SK-N-MC (cell line): ENCODE results near the gene RCL1.
"Not testable (repeated sequence)": the region's sequence is repeated elsewhere in the genome, so short reads cannot be mapped to it uniquely, and the experiment has no call there.

ENCODE experiments used
- DNase-seq: peaks from one replicate; pipeline ENCODE4 v3.0.0-alpha.2; 2011; ENCODE audit warnings: low read depth, low spot score
- H3K27ac ChIP-seq: fragments of 200-600 bp; sonication (generic); 2 replicates; pipeline ENCODE4 v1.5.1; 2016; ENCODE audit warnings: mixed run types
- H3K36me3 ChIP-seq: fragments of 200-600 bp; sonication (generic); 2 replicates; pipeline ENCODE4 v1.6.1; 2017; ENCODE audit warnings: antibody characterized with exemption, low read length, mixed read lengths; ENCODE audit not compliant: insufficient read depth
- H3K4me3 ChIP-seq: fragments of 200-600 bp; sonication (generic); 2 replicates; pipeline ENCODE4 v1.5.1; 2016
- H3K9ac ChIP-seq: fragments of 200-600 bp; sonication (generic); 2 replicates; pipeline ENCODE4 v1.8.0; 2017; ENCODE audit warnings: mixed run types, mixed read lengths; ENCODE audit not compliant: insufficient read length
- H3K9me3 ChIP-seq: fragments of 200-600 bp; sonication (generic); 2 replicates; pipeline ENCODE4 v1.6.1; 2017; ENCODE audit warnings: low read depth, mild to moderate bottlenecking, antibody characterized with exemption, low read length, moderate library complexity, mixed read lengths
- EZH2 ChIP-seq: fragments of 200-600 bp; sonication (generic); IDR thresholded peaks from one replicate; pipeline ENCODE4 v1.6.1; 2017; ENCODE audit warnings: antibody characterized with exemption
- FOXP2 ChIP-seq: optimal IDR thresholded peaks from 2 replicates; pipeline ENCODE3; 2011; ENCODE audit warnings: mild to moderate bottlenecking, moderate library complexity; ENCODE audit not compliant: insufficient read depth; ENCODE audit errors: extremely low read length, control extremely low read depth
- POLR2AphosphoS5 ChIP-seq: IDR thresholded peaks from 2 replicates; pipeline ENCODE4 v1.6.1; 2012; ENCODE audit warnings: mild to moderate bottlenecking, low read depth, low read length, borderline replicate concordance

The RCL1 gene

GRCh38 chr9:4780651-4781050, 12.1 kb upstream of the RCL1 start:
- TF ChIP-seq EZH2 (no peak), POLR2AphosphoS5 (no peak), FOXP2 (no peak)
- H3K27ac ChIP-seq: no peak overlapping the region
- no peaks in the 10 kb centered on the region for H3K36me3 ChIP-seq
- H3K9me3 ChIP-seq: no peaks in the 10 kb centered on the region
- H3K9ac ChIP-seq: no peak overlapping the region
- no peak overlapping the region for H3K4me3 ChIP-seq
- DNase-seq: no peak

DNA sequence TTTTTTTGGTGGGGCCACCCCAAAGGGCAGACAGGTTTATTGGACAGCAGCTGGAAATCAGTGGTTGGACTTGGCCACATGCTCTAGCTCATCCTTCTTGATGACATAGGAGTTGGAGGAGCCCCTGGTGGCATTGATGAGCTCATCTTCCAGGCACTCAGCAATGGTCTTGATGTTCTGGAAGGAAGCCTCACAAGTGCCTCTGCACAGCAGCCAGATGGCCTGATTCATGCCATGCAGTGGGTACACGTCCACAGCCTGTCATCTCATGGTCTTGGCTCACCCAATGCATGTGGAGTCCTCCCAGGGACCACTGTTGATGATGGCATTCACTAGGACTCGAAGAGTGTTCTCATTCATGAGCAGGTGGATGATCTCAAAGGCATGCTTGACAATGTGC, 11.3 kb upstream of the RCL1 start:
- TF ChIP-seq POLR2AphosphoS5 (no peak), FOXP2 (no peak), EZH2 (no peak)
- Histone ChIP-seq H3K27ac (no peak overlapping the region), H3K9ac (no peak overlapping the region), H3K4me3 (no peak overlapping the region), H3K9me3 (no peaks in the 10 kb centered on the region), H3K36me3 (no peaks in the 10 kb centered on the region)
- no peak for DNase-seq

DNA sequence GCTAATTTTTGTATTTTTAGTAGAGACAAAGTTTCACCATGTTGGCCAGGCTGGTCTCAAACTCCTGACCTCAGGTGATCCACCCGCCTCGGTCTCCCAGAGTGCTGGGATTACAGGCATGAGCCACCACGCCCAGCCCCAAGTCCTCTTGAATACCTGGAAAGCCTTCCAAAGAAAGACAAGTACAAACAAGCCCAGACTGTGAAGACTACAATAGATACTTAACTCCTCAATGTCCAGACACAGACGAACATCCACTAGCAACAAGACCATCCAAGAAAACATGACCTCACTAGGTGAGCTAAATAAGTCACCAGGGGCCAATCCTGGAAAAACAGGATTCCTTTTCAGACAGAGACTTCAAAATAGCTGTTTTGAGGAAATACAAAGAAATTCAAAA, 9.6 kb upstream of the RCL1 start:
- not testable (repeated sequence) for H3K27ac ChIP-seq, H3K9me3 ChIP-seq, DNase-seq, H3K9ac ChIP-seq, H3K4me3 ChIP-seq, H3K36me3 ChIP-seq

GRCh38 chr9:4784403-4784802, 8.3 kb upstream of the RCL1 start:
- H3K27ac ChIP-seq: no peak overlapping the region
- no peak for DNase-seq
- no peaks in the 10 kb centered on the region for H3K9me3 ChIP-seq
- no peak overlapping the region for H3K9ac ChIP-seq
- no peaks in the 10 kb centered on the region for H3K36me3 ChIP-seq
- TF ChIP-seq EZH2: no peak
- no peak for TF ChIP-seq POLR2AphosphoS5
- no peak for TF ChIP-seq FOXP2
- no peak overlapping the region for H3K4me3 ChIP-seq

DNA sequence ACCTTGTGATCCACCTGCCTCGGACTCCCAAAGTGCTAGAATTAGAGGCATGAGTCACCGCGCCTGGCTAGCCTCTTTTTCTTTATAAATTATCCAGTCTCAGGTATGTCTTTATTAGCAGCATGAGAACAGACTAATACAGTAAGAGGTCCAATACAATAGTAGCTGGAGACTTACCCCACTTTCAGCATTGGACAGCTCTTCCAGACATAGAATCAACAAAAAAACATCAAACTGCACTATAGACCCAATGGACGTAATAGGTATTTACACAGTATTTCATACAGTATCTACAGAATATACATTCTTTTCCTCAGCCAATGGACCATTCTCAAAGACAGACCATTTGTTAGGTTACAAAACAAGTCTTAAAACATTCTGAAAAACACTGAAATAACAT, 6.1 kb upstream of the RCL1 start:
- no peak for TF ChIP-seq POLR2AphosphoS5
- TF ChIP-seq FOXP2: no peak
- TF ChIP-seq EZH2: no peak

GRCh38 chr9:4787876-4788275, 4.9 kb upstream of the RCL1 start:
- TF ChIP-seq FOXP2 (no peak), EZH2 (no peak), POLR2AphosphoS5 (no peak)
- no peak overlapping the region for H3K4me3 ChIP-seq
- DNase-seq: no peak
- no peak overlapping the region for H3K9ac ChIP-seq
- no peaks in the 10 kb centered on the region for H3K9me3 ChIP-seq
- H3K36me3 ChIP-seq: no peaks in the 10 kb centered on the region
- H3K27ac ChIP-seq: no peak overlapping the region

More for the DNA sequence above, 6.1 kb upstream of the RCL1 start:
- no peak for DNase-seq
- Histone ChIP-seq H3K9me3 (no peaks in the 10 kb centered on the region), H3K36me3 (no peaks in the 10 kb centered on the region), H3K4me3 (no peak overlapping the region), H3K9ac (no peak overlapping the region), H3K27ac (no peak overlapping the region)

DNA sequence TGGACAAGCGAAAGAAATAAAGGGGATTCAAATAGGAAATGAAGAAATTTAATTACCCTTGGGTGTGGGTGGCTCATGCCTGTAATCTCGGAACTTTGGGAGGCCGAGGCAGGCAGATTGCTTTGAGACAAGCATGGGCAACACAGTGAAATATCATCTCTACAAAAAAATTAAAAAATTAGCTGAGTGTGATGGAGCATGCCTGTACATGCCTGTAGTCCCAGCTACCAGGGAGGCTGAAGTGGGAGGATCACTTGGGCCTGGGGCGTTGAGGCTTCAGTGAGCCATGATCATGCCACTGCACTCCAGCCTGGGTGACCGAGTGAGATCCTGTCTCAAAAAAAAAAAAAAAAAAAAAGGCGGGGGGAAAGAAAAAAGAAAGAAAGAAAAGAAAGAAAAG, 4.0 kb upstream of the RCL1 start:
- Histone ChIP-seq H3K27ac (no peak overlapping the region), H3K9me3 (no peaks in the 10 kb centered on the region), H3K9ac (no peak overlapping the region), H3K4me3 (no peak overlapping the region), H3K36me3 (no peaks in the 10 kb centered on the region)
- no peak for TF ChIP-seq EZH2
- no peak for TF ChIP-seq POLR2AphosphoS5
- TF ChIP-seq FOXP2: no peak
- DNase-seq: no peak

GRCh38 chr9:4792054-4792571, 631 bp upstream of the RCL1 start:
- no peaks in the 10 kb centered on the region for H3K36me3 ChIP-seq
- TF ChIP-seq EZH2 (no peak), POLR2AphosphoS5 (no peak), FOXP2 (no peak)
- H3K9me3 ChIP-seq: no peaks in the 10 kb centered on the region
- peak overlapping the region; percentile 97 for H3K4me3 ChIP-seq
- H3K27ac ChIP-seq: no peak overlapping the region
- no peak overlapping the region for H3K9ac ChIP-seq
- peak; percentile 22 for DNase-seq
